ENCODE results near the gene GDF9.

GRCh38 chr5:132853790-132854189, 12.5 kb downstream of the GDF9 start:
- TF ChIP-seq, protein P1, sequence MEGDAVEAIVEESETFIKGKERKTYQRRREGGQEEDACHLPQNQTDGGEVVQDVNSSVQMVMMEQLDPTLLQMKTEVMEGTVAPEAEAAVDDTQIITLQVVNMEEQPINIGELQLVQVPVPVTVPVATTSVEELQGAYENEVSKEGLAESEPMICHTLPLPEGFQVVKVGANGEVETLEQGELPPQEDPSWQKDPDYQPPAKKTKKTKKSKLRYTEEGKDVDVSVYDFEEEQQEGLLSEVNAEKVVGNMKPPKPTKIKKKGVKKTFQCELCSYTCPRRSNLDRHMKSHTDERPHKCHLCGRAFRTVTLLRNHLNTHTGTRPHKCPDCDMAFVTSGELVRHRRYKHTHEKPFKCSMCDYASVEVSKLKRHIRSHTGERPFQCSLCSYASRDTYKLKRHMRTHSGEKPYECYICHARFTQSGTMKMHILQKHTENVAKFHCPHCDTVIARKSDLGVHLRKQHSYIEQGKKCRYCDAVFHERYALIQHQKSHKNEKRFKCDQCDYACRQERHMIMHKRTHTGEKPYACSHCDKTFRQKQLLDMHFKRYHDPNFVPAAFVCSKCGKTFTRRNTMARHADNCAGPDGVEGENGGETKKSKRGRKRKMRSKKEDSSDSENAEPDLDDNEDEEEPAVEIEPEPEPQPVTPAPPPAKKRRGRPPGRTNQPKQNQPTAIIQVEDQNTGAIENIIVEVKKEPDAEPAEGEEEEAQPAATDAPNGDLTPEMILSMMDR (IDR thresholded peaks at IDR 0.05): no peak
- TF ChIP-seq POLR2A (IDR thresholded peaks at IDR 0.05): no peak
